OCI-LY7 (cell line): ENCODE measurements around the gene CDK5.
"Not testable (repeated sequence)": the region's sequence is repeated elsewhere in the genome, so short reads cannot be mapped to it uniquely, and the experiment has no call there.

Experiments
- EZH2phosphoT487 ChIP-seq: fragments of 200-600 bp; sonication (generic); IDR thresholded peaks from 2 replicates; pipeline ENCODE4 v1.6.1; 2018; ENCODE audit warnings: low read depth, borderline replicate concordance, mild to moderate bottlenecking, mixed run types, antibody characterized with exemption, low read length, moderate library complexity, mixed read lengths
- TF ChIP-seq, protein P1 (sequence below): fragments of 200-600 bp; sonication (generic); conservative IDR thresholded peaks from 2 replicates; pipeline ENCODE4 v1.5.1; 2014; ENCODE audit warnings: mild to moderate bottlenecking, antibody characterized with exemption, low read length, moderate library complexity, mixed read lengths

DNA sequence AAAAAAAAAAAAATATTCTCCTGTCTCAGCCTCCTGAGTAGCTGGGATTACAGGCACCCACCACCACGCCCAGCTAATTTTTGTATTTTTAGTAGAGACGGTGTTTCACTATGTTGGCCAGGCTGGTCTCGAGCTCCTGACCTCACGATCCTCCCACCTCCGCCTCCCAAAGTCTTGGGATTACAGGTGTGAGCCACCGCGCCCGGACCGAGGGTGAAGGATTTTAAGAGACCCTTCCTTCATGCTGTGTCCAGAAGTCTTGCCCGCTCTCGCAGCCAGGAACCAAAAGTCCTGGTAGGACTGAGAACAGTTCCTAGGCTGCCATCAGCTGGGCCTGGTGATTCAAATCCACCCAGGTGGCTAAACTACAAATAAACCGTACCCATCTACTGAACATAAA, 46.1 kb downstream of the CDK5 start:
- TF ChIP-seq, protein P1, sequence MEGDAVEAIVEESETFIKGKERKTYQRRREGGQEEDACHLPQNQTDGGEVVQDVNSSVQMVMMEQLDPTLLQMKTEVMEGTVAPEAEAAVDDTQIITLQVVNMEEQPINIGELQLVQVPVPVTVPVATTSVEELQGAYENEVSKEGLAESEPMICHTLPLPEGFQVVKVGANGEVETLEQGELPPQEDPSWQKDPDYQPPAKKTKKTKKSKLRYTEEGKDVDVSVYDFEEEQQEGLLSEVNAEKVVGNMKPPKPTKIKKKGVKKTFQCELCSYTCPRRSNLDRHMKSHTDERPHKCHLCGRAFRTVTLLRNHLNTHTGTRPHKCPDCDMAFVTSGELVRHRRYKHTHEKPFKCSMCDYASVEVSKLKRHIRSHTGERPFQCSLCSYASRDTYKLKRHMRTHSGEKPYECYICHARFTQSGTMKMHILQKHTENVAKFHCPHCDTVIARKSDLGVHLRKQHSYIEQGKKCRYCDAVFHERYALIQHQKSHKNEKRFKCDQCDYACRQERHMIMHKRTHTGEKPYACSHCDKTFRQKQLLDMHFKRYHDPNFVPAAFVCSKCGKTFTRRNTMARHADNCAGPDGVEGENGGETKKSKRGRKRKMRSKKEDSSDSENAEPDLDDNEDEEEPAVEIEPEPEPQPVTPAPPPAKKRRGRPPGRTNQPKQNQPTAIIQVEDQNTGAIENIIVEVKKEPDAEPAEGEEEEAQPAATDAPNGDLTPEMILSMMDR: not testable (repeated sequence)
- not testable (repeated sequence) for TF ChIP-seq EZH2phosphoT487
